NCI-H1417 (cell line): ENCODE results near the gene RSAD2.
A peak's percentile ranks its signal among the peaks of the same experiment; 100 is the strongest.
"Not testable (repeated sequence)": the region's sequence is repeated elsewhere in the genome, so short reads cannot be mapped to it uniquely, and the experiment has no call there.

Source experiments
- DNase-seq, 3 experiments: peaks; one replicate each; lab custom pipeline; 2025; lab: John Stamatoyannopoulos, UW

Gene RSAD2

DNA sequence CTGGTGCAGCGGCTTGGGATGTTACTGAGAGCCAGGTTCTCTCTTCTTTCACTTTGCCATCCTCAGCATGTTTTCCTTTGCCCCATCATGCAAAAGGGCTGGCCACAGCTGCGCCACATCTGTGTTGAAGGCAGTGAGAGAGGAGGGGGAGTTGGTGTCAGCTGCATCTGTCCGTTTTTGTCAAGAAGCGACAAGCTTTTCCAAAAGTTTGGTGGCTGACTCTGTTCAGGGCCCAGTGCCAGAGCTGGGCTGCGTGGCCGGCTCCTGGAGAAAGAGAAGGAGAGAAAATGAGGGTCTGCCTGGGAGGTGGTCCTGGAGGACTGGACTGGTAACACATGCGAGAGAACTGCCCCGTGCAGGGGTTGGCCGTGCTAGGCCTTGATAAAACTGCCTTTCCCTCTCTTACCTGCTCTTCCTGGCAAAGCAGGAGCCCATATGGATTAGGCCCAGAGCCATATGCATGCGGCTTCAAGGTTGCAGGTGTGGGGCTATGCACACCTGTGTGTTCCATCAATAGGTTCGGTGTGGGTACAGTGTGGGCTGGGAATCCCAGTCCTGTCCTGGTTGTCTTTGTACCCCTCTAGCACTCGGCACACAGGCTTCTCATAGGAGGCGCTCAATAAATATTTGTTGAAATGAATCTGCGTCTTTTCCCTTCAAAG is 48.6 kb downstream of the RSAD2 start:
- DNase-seq = no peak

DNA sequence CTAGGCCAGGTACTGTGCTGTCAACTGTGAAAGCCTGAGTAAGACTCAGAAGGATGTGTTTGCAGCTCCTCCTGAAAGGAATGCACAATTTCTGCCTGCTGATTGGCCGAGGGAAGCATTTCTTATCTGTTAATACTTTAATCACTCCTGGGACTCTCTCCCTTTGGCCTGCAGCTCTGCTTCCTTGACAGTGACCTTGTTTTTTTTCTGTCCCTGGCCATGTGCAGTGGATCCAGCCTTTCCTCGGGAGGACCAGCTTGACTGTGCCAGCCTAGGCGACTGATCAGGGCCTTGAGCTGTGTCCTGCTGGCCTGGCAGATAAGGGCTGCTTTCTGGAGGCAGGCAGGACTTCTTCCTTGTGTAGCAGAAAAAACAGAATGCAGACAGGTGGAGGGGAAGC is 49.6 kb downstream of the RSAD2 start:
- no peak for DNase-seq

DNA sequence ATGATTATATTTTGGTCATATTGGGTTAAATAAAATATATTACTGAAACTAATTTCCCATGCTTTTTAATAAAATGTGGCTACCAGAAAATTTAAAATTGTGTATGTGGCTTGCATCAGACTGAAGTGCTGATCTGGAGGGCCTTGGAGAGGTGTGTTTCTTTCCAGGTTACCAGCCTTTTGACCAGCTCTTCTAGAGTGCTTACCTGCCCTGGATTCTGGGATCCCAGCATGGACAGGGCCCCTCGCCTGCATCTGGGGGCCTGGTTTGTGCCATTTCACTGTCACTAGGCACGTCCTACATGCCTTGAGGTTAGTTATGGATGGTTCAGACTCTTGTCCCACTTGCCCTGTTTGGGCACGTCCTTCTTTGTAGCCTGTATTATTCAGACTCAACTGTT is 50.2 kb downstream of the RSAD2 start:
- DNase-seq = no peak

DNA sequence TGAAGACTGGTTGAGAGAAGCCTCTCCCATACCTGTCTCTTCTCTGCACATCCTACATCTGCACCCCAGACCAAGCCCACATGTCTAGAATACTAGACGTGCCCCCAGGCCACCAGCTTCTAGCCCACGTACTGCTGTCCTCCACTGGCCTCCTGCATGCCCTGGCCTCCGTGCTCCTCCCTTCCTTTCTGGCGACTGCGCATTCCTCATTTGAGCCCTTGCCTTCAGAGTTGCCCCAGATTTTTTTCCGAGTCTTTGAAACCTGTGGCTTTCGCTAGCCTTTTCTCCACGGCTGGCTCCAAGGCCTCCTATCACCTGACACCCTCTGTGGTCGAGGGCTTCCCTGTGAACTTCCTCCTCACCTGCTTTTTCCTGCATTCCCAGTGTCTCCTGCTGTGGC is 50.9 kb downstream of the RSAD2 start:
- DNase-seq = no peak

GRCh38 chr2:6929196-6929819 is 51.7 kb downstream of the RSAD2 start:
- no peak for DNase-seq

GRCh38 chr2:6930923-6931647 is 53.5 kb downstream of the RSAD2 start:
- no peak for DNase-seq

DNA sequence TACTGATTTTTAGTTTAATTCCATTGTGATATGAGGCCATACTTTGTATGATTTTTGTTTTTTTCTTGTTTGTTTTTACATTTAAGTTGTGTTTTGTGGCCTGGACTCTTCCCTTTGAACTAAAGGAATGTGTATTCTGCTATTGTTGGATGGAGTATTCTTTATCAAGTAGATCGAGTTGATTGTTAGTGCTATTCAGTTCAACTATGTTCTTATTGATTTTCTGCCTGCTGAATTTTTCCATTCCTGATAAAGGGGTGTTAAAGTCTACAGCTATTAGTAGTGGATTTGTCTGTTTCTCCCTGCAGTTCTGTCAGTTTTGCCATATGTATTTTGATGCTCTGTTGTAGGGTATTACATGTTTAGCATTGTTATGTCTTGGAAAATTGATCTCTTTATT is 54.2 kb downstream of the RSAD2 start:
- no peak for DNase-seq

GRCh38 chr2:6932206-6932605 is 54.6 kb downstream of the RSAD2 start:
- no peak for DNase-seq

GRCh38 chr2:6932828-6933227 is 55.3 kb downstream of the RSAD2 start:
- no peak for DNase-seq

- no peak for DNase-seq
Measured at GRCh38 chr2:6933911-6934310, 56.3 kb downstream of the RSAD2 start.

DNA sequence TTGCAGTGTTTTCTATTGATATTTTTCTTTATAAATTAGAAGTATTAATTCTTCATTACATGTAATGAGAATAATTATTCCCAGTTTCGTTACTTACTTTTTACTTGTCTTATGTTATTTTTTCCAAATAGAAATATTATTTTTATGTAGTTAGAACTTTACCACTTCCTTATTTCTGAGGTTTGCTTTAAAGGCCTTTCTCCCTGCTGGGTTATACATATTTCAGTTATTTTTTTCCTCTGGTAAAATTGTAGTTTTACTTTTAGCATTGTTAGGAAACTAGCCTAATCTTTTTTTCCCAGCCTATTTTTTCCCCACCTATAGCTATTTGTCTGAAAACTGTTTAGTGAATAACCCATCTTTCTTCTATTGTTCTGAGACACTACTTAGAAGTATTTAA is 56.8 kb downstream of the RSAD2 start:
- no peak for DNase-seq

- no peak for DNase-seq
Measured at GRCh38 chr2:6934758-6935651, 57.4 kb downstream of the RSAD2 start.

DNA sequence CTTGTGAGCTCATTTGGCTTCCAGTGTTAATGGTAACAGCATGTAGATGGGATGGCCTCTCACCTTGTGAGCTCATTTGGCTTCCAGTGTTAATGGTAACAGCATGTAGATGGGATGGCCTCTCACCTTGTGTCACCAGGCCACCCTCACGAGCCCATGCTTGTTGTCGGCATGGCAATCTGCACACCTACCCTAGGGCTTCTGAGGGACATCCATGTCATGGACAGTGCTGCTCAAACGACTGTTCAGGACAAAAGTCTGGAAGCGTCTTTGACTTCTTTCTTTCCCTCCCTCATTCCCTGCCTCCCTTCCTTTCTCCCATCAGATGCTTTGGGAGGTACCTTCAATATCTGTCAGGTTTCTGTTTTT is 58.1 kb downstream of the RSAD2 start:
- not testable (repeated sequence) for DNase-seq

GRCh38 chr2:6937157-6937556 is 59.6 kb downstream of the RSAD2 start:
- DNase-seq = peak in 1 of 3 experiments; percentile 37

GRCh38 chr2:6937582-6937981 is 60.0 kb downstream of the RSAD2 start:
- DNase-seq = no peak

DNA sequence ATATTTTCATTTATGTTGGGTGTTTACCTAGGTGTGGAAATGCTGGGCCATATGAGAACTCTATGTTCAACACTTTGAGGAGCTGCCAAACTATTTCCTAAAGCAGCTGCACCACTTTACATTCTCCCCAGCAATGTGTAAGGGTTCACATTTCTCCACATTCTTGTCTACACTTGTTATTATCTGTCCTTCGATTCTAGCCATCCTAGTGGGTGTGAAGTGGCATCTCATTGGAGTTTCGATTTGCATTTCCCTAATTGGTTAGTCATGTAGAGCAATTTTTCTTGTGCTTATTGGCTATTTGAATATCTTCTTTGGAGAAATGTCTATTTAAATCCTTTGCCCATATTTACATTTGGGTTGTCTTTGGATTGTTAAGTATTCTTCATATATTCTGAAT is 61.5 kb downstream of the RSAD2 start:
- no peak for DNase-seq

DNA sequence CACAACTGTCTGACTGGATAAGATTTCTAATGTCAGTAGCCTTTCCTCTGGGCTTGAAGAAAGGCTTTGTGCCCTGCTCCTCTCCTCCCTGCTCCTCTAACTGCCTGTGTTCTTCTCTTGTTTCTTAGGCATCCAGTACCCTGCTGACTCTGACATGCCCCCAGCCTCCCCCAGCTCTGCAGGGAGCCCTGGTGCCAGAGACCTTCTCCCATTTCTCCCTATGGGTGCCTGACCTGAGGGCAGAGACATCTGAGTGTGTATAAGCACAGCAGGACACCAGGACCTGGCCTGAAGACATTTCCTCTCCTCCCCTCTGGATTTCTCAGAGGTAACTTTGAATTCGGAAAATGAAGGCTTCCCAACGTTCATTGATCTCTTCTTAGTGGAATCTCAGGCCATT is 63.2 kb downstream of the RSAD2 start:
- DNase-seq = no peak

- no peak for DNase-seq
Measured at GRCh38 chr2:6941299-6942046, 63.9 kb downstream of the RSAD2 start.

GRCh38 chr2:6942848-6943247 is 65.3 kb downstream of the RSAD2 start:
- no peak for DNase-seq

DNA sequence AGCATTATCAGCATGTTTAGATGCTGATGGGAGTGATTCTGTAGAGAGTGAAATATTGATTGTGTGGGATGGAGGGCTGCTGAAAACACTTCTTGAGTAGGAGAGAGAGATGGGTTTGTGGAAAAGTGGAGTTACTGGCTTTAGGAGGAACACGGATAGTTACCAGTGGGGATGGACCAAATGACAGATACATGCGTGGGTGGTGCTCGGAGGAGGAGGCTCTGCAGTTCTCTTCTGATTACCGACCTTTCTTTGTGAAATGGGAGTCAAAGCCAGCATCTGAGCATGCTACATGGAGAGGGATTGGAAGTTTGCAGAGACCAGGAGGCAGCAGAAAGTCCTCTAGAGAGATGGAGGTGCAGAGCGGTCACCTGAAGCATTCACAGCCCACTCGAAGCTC is 65.9 kb downstream of the RSAD2 start:
- DNase-seq = no peak

DNA sequence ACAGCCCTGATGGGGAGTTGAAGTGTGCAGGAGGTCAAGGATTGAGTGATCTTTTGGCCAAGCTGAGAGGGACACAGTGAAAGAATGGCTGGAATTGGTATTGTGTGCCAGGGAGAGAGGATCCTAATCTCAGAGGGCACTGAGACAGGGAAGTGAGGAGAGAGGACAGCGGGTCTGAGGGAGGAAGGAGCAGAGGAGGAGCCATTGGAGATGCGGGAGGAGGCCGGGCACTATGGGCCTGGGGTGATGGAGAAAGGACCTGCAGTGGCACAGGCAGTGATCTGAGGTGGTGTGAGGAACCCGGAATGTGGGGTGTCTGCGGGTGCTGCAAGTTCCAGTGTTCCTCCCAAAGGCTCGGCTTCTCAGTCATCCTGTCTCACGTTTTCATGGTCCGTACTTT is 66.4 kb downstream of the RSAD2 start:
- no peak for DNase-seq

DNA sequence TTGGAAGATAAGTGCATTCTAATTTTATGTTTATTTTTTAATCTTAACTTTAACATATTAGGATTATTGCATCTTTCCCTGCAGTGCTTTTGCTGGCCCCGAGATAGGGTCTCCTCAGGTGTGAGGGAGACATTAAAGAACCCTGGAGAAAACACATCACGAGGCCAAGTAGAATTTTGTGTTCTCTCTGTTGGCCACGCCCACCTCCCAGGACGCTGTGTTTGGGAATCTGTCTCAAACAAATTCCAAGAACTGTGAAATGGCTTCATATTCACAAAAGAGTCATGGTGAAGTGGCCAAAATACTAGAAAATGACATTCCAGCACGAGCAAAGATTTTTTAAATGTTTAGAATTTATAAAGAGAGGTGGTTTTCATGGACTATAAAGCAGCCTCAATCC is 67.0 kb downstream of the RSAD2 start:
- DNase-seq = no peak
